ENCODE data around the gene PARP3.
A peak's percentile ranks its signal among the peaks of the same experiment; 100 is the strongest.

PARP3 gene

DNA sequence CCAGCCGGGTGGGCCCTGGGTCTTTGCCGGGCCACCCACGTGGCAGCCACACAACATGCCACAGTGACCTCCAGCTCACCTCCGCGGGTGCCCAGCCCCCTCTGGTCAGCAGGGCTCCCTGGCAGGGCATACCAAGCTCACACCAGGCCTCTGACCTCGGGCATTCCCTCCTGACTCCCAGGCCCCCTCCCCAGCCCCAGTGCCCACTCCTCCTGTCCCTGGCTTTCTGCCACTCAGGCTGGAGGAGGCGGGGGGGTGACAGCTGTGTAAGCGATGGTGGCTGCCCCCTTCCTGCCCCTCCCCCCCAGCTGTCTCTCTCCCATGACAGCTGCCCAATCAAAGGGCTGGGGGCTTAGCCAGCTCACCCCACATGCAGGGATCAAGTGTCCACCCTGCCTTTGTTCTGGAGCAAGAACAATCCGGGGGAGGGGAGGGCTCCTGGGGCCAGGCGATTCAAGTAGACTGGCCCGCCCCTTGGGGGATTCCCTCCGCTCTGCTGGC lies 21.8 kb downstream of the PARP3 start:
- TF ChIP-seq, protein P1, sequence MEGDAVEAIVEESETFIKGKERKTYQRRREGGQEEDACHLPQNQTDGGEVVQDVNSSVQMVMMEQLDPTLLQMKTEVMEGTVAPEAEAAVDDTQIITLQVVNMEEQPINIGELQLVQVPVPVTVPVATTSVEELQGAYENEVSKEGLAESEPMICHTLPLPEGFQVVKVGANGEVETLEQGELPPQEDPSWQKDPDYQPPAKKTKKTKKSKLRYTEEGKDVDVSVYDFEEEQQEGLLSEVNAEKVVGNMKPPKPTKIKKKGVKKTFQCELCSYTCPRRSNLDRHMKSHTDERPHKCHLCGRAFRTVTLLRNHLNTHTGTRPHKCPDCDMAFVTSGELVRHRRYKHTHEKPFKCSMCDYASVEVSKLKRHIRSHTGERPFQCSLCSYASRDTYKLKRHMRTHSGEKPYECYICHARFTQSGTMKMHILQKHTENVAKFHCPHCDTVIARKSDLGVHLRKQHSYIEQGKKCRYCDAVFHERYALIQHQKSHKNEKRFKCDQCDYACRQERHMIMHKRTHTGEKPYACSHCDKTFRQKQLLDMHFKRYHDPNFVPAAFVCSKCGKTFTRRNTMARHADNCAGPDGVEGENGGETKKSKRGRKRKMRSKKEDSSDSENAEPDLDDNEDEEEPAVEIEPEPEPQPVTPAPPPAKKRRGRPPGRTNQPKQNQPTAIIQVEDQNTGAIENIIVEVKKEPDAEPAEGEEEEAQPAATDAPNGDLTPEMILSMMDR (IDR thresholded peaks at IDR 0.05; ENCODE audit: low read depth, low read length) = no peak
- no peak for TF ChIP-seq POLR2A (IDR thresholded peaks at IDR 0.05; ENCODE audit: extremely low read depth, insufficient read length)
- no peak for TF ChIP-seq MYC (IDR thresholded peaks at IDR 0.05; ENCODE audit: low read depth, low read length)
- TF ChIP-seq, protein P2, sequence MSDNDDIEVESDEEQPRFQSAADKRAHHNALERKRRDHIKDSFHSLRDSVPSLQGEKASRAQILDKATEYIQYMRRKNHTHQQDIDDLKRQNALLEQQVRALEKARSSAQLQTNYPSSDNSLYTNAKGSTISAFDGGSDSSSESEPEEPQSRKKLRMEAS (IDR thresholded peaks at IDR 0.05; ENCODE audit: low read depth, low read length) = no peak
- no peak for DNase-seq (ENCODE audit: low read depth)
- H3K4me3 ChIP-seq (ENCODE audit: low read depth, low read length) = no peak overlapping the region

DNA sequence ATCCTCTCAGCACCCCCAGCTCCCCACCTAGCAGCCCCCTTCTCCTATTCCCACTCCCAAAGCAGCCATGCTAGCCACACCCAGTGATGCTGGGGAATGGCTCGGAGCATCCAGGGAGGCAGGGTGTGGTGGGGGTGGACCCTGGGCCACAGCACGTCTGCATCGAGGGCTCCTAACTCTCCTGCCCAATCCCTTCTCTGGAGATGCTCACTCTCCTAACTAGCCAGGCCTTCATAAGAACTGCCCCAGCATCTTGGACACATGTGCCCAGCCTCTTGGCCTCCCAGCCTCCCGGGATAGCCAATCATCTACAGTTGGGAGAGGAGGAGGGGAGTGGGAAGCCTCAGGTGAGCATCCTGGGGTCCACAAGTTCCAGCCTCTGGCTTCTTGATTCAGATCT lies 22.4 kb downstream of the PARP3 start:
- TF ChIP-seq MYC (IDR thresholded peaks at IDR 0.05; ENCODE audit: low read depth, low read length) (no peak), POLR2A (IDR thresholded peaks at IDR 0.05; ENCODE audit: extremely low read depth, insufficient read length) (no peak)
- TF ChIP-seq, protein P2 (IDR thresholded peaks at IDR 0.05; ENCODE audit: low read depth, low read length) = no peak
- TF ChIP-seq, protein P1 (IDR thresholded peaks at IDR 0.05; ENCODE audit: low read depth, low read length) = no peak
- no peak overlapping the region for H3K4me3 ChIP-seq (ENCODE audit: low read depth, low read length)
- no peak for DNase-seq (ENCODE audit: low read depth)

DNA sequence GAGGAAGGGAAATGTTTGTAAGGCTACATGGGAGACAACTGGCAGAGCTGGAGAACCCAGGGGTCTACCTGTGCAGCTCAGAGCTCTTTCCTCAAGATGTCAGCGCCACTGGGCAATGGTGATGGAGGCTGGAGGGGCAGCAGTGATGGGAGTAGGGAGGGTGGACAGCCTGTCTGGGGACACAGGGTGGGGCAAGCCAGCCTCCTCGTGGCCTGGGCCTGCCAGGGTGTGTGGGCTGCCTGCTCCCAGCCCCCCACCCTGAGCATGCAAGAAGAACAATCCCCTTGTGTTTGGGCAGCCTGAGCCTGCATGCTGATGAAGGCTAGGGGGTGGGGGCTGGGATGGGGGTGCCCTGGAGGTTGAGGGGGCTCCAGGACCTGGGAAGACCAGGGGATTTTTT lies 23.9 kb downstream of the PARP3 start:
- no peak overlapping the region for H3K4me3 ChIP-seq (ENCODE audit: low read depth, low read length)
- TF ChIP-seq, protein P1 (IDR thresholded peaks at IDR 0.05; ENCODE audit: low read depth, low read length) = no peak
- TF ChIP-seq, protein P2 (IDR thresholded peaks at IDR 0.05; ENCODE audit: low read depth, low read length) = no peak
- TF ChIP-seq MYC (IDR thresholded peaks at IDR 0.05; ENCODE audit: low read depth, low read length) (no peak), POLR2A (IDR thresholded peaks at IDR 0.05; ENCODE audit: extremely low read depth, insufficient read length) (no peak)
- DNase-seq (ENCODE audit: low read depth) = no peak

DNA sequence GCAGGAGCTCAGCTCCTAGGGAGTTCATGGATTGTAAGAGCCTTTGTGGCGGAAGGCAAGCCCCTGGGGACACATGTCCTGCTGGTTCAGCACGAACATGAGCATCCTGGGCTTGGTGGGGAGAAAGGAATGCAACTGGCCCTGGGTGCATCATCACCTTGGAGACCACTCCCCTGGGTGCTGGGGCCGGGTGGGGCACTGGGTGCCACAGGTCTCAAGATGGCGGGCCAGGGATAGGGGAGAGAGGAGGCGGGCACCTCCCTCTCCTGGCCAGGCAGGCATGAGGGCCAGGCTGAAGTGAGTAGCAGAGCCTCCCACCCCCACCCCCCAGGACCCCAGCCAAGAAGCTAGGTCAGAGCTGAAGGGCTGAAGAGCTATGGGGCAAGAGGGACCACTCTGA lies 24.3 kb downstream of the PARP3 start:
- TF ChIP-seq MYC (IDR thresholded peaks at IDR 0.05; ENCODE audit: low read depth, low read length) (no peak), POLR2A (IDR thresholded peaks at IDR 0.05; ENCODE audit: extremely low read depth, insufficient read length) (no peak)
- TF ChIP-seq, protein P1 (IDR thresholded peaks at IDR 0.05; ENCODE audit: low read depth, low read length) = no peak
- TF ChIP-seq, protein P2 (IDR thresholded peaks at IDR 0.05; ENCODE audit: low read depth, low read length) = no peak
- DNase-seq (ENCODE audit: low read depth) = no peak
- no peak overlapping the region for H3K4me3 ChIP-seq (ENCODE audit: low read depth, low read length)

DNA sequence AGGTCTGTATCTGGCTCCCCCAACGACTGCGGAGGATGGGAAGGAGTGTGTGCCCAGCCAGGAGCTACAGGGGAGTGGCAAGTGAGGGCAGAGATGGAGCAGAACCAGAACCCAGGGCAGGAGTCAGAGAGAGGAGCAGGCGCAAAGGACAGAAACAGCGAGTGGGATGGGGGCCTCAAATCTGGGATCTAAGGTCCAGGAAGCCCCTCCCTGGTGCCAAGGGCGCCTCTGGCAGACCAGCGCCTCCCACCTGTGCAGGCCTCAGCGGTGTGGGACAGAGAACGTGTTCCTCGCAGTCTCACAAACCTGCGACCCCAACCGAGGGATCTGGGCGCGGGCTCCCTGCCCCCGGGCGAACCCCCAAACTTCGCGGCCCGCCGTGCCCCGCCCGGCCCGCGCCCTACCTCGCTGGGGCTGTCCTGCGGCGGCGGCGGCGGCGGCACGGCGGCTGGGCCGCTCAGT lies 24.8 kb downstream of the PARP3 start:
- DNase-seq (ENCODE audit: low read depth) = no peak
- peak overlapping the region; percentile 11 for H3K4me3 ChIP-seq (ENCODE audit: low read depth, low read length)
- TF ChIP-seq, protein P1 (IDR thresholded peaks at IDR 0.05; ENCODE audit: low read depth, low read length) = no peak
- TF ChIP-seq MYC (IDR thresholded peaks at IDR 0.05; ENCODE audit: low read depth, low read length) (no peak), POLR2A (IDR thresholded peaks at IDR 0.05; ENCODE audit: extremely low read depth, insufficient read length) (no peak)
- TF ChIP-seq, protein P2 (IDR thresholded peaks at IDR 0.05; ENCODE audit: low read depth, low read length) = no peak

Data from NB4 (cell line).